ENCODE data around the gene OR2H1.

Gene OR2H1

DNA sequence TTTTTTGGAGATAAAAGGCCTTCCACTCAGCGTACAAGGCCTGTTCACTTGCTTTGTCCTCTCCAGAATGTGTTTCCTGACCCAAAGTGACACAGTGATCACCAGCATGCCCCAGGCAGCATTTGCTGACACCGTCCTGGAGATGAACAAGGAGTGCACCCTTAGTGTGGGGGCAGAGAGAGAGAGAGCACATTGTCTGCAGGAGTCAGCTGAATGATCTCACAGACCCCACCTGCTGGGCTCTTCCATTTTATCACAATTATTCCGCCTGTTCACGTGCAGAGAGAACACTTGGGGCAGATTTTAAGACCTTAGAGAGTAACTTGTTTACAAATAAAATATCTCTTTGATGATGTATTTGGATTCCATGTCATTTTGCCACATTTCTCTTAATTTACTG lies 53.2 kb downstream of the OR2H1 start:
- DNase-seq (ENCODE audit: low read depth in 2 of 2), result no peak

DNA sequence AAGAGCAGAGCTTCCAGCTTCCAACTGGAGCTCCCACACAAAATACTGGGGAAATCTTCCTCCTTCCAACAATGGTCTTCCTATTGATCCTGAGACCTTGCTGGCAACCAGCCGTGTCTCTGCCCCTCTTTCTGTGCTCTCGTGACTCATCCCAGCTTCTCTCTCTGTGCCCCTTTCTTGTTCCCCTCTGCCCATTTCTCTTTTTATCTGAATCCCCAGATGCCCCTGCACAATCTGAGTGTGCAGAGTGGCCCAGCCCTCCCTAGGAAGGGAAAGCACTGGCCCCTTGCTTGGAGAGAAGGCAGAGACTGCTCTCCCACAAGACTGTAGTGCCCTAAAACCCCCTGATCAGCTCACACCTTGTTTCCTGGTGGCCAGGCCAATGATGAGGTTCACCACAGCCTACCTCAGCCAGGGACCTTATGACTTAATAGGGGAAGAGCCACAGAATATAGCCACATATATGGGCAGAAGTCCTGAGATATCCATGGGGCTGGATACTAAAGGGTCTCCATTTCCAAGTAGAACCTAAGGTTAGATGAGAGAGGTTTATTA lies 53.9 kb downstream of the OR2H1 start:
- no peak for DNase-seq (ENCODE audit: low read depth in 2 of 2)
